Keratinocyte (primary cell): ENCODE data around the gene KPNA4. TPM values are rescaled to one million over a fixed set of nuclear protein-coding genes. Genes with fewer than 3 reads are reported as not detected.

Experiments
- DNase-seq: peaks from one replicate; pipeline ENCODE4 v3.0.0-alpha.2; 2011; ENCODE audit warnings: low read depth, missing footprints, low spot score
- FAIRE-seq: peaks from 2 replicates; lab custom pipeline; 2011; peaks lifted over from hg19 to GRCh38; lab: Jason Lieb, UNC
- H2AFZ ChIP-seq: 2 replicates; pipeline ENCODE4 v1.6.0; 2012; ENCODE audit warnings: low read length, control low read depth, inconsistent platforms; ENCODE audit not compliant: control insufficient read depth
- H3K27ac ChIP-seq: 2 replicates; pipeline ENCODE4 v1.5.1; 2011; ENCODE audit warnings: low read length; ENCODE audit not compliant: control insufficient read depth, insufficient read depth
- H3K27me3 ChIP-seq: 3 replicates; pipeline ENCODE4 v1.6.0; 2011; ENCODE audit warnings: low read length; ENCODE audit not compliant: control insufficient read depth, insufficient read depth; ENCODE audit errors: extremely low read depth
- H3K36me3 ChIP-seq, 2 experiments: 2 replicates in 1 of 2; 3 replicates in 1 of 2; pipeline ENCODE4 v1.5.1; 2011; ENCODE audit warnings: low read length in 2 of 2, mild to moderate bottlenecking in 1 of 2; ENCODE audit not compliant: control insufficient read depth in 2 of 2, insufficient read depth in 2 of 2; ENCODE audit errors: extremely low read depth in 1 of 2
- H3K4me1 ChIP-seq: 3 replicates; pipeline ENCODE4 v1.5.1; 2011; ENCODE audit warnings: low read length; ENCODE audit not compliant: control insufficient read depth, insufficient read depth; ENCODE audit errors: extremely low read depth
- H3K4me2 ChIP-seq: 3 replicates; pipeline ENCODE4 v1.6.0; 2011; ENCODE audit warnings: low read depth, low read length; ENCODE audit not compliant: control insufficient read depth, insufficient read depth; ENCODE audit errors: extremely low read depth
- H3K4me3 ChIP-seq, 3 experiments: fragments of 200-600 bp in 1 of 3; sonication (generic) in 1 of 3; 2 replicates in 2 of 3; 3 replicates in 1 of 3; pipeline ENCODE4 v1.5.1; 2011 to 2016; ENCODE audit warnings: low read length in 3 of 3, mild to moderate bottlenecking in 3 of 3, control low read depth in 2 of 3, inconsistent platforms in 1 of 3, low read depth in 1 of 3, mixed read lengths in 1 of 3, mixed run types in 1 of 3, moderate library complexity in 1 of 3; ENCODE audit not compliant: control insufficient read depth in 2 of 3, insufficient read depth in 2 of 3; ENCODE audit errors: extremely low read depth in 1 of 3
- H3K79me2 ChIP-seq: 2 replicates; pipeline ENCODE4 v1.6.0; 2012; ENCODE audit warnings: low read length; ENCODE audit not compliant: control insufficient read depth, insufficient read depth
- H3K9ac ChIP-seq: 3 replicates; pipeline ENCODE4 v1.6.0; 2011; ENCODE audit warnings: low read length; ENCODE audit not compliant: control insufficient read depth, insufficient read depth; ENCODE audit errors: extremely low read depth
- H3K9me1 ChIP-seq: 3 replicates; pipeline ENCODE4 v1.6.0; 2011; ENCODE audit warnings: low read length; ENCODE audit not compliant: control insufficient read depth, insufficient read depth; ENCODE audit errors: extremely low read depth
- H3K9me3 ChIP-seq: 2 replicates; pipeline ENCODE4 v1.5.1; 2012; ENCODE audit warnings: low read depth, low read length; ENCODE audit not compliant: control insufficient read depth
- H4K20me1 ChIP-seq: 3 replicates; pipeline ENCODE4 v1.6.0; 2011; ENCODE audit warnings: low read length; ENCODE audit not compliant: control insufficient read depth, insufficient read depth; ENCODE audit errors: extremely low read depth
- CTCF ChIP-seq, 3 experiments: IDR thresholded peaks in 1 of 3; conservative IDR thresholded peaks in 1 of 3; optimal IDR thresholded peaks in 1 of 3; 2 replicates in 2 of 3; 3 replicates in 1 of 3; pipeline versions ENCODE3 to v1.5.1; 2011; ENCODE audit warnings: low read length in 3 of 3, mild to moderate bottlenecking in 3 of 3, moderate library complexity in 2 of 3, control low read depth in 1 of 3, inconsistent platforms in 1 of 3; ENCODE audit not compliant: insufficient read depth in 2 of 3; ENCODE audit errors: extremely low read depth in 1 of 3
- EZH2 ChIP-seq: IDR thresholded peaks from one replicate; pipeline ENCODE4 v1.6.1; 2012; ENCODE audit warnings: inconsistent platforms, mild to moderate bottlenecking, low read length, moderate library complexity
- dilution Hi-C: fragments of 300-500 bp; cut with MboI; formaldehyde crosslinking; loops from one replicate; pipeline ENCODE4 v1.7.0; 2020; ENCODE audit warnings: low sequenced_read_pairs; ENCODE audit not compliant: extremely low pct_ligation_motif_present
- polyA plus RNA-seq, 5 experiments: library from polyadenylated mRNA; depleted of rRNA in 3 of 5; stranded (reverse) in 3 of 5; stranded (forward) in 1 of 5; unstranded in 1 of 5; fragments of >200 nt; gene quantifications; 1 replicate in 1 of 5; 2 replicates in 3 of 5; 3 replicates in 1 of 5; pipeline versions ENCODE4 v1.2.1 to v1.2.3, GENCODE V29; 2011 to 2012; ENCODE audit warnings: missing spikeins in 2 of 5, low read depth in 1 of 5, low replicate concordance in 1 of 5

Gene KPNA4
- polyA plus RNA-seq, 1 donor (not counting 4 experiments of a cell fraction or from before 2014, with no cell fraction given): 42.0 TPM

GRCh38 chr3:160480931-160481330, 84.4 kb downstream of the KPNA4 start:
- Histone ChIP-seq H3K27me3 (no peaks in the 10 kb centered on the region), H3K9me3 (no peaks in the 10 kb centered on the region), H3K36me3 (peaks cover 0 to 1% of the 10 kb centered on the region in 2 experiments), H3K4me1 (no peaks in the 10 kb centered on the region), H3K27ac (no peak overlapping the region), H3K79me2 (no peaks in the 10 kb centered on the region), H4K20me1 (no peaks in the 10 kb centered on the region), H2AFZ (no peak overlapping the region), H3K9me1 (no peaks in the 10 kb centered on the region), H3K9ac (no peak overlapping the region), H3K4me3 (no peak overlapping the region), H3K4me2 (no peak overlapping the region)
- DNase-seq: no peak
- dilution Hi-C loops: no loop called here
- TF ChIP-seq CTCF (optimal IDR thresholded peaks at IDR 0.05 in 1 of 3, IDR thresholded peaks at IDR 0.05 in 1 of 3, conservative IDR thresholded peaks at IDR 0.05 in 1 of 3; ENCODE audit: extremely low read depth in 1 of 3, insufficient read depth in 2 of 3, low read length in 3 of 3) (no peak), EZH2 (no peak)
- FAIRE-seq: no peak

GRCh38 chr3:160479376-160479775, 86.0 kb downstream of the KPNA4 start:
- Histone ChIP-seq H3K36me3 (peaks cover 0 to 1% of the 10 kb centered on the region in 2 experiments), H3K4me2 (no peak overlapping the region), H3K27me3 (no peaks in the 10 kb centered on the region), H4K20me1 (no peaks in the 10 kb centered on the region), H3K9me1 (peaks cover 2% of the 10 kb centered on the region), H3K9me3 (no peaks in the 10 kb centered on the region), H3K79me2 (no peaks in the 10 kb centered on the region), H2AFZ (no peak overlapping the region), H3K4me1 (peaks cover 7% of the 10 kb centered on the region), H3K9ac (no peak overlapping the region), H3K27ac (no peak overlapping the region), H3K4me3 (no peak overlapping the region)
- FAIRE-seq: no peak
- dilution Hi-C loops: no loop called here
- TF ChIP-seq CTCF (optimal IDR thresholded peaks at IDR 0.05 in 1 of 3, IDR thresholded peaks at IDR 0.05 in 1 of 3, conservative IDR thresholded peaks at IDR 0.05 in 1 of 3; ENCODE audit: extremely low read depth in 1 of 3, insufficient read depth in 2 of 3, low read length in 3 of 3): no peak
- TF ChIP-seq EZH2: no peak
- DNase-seq: no peak
